ENCODE results near the gene LAMA5.

Gene LAMA5, protein sequence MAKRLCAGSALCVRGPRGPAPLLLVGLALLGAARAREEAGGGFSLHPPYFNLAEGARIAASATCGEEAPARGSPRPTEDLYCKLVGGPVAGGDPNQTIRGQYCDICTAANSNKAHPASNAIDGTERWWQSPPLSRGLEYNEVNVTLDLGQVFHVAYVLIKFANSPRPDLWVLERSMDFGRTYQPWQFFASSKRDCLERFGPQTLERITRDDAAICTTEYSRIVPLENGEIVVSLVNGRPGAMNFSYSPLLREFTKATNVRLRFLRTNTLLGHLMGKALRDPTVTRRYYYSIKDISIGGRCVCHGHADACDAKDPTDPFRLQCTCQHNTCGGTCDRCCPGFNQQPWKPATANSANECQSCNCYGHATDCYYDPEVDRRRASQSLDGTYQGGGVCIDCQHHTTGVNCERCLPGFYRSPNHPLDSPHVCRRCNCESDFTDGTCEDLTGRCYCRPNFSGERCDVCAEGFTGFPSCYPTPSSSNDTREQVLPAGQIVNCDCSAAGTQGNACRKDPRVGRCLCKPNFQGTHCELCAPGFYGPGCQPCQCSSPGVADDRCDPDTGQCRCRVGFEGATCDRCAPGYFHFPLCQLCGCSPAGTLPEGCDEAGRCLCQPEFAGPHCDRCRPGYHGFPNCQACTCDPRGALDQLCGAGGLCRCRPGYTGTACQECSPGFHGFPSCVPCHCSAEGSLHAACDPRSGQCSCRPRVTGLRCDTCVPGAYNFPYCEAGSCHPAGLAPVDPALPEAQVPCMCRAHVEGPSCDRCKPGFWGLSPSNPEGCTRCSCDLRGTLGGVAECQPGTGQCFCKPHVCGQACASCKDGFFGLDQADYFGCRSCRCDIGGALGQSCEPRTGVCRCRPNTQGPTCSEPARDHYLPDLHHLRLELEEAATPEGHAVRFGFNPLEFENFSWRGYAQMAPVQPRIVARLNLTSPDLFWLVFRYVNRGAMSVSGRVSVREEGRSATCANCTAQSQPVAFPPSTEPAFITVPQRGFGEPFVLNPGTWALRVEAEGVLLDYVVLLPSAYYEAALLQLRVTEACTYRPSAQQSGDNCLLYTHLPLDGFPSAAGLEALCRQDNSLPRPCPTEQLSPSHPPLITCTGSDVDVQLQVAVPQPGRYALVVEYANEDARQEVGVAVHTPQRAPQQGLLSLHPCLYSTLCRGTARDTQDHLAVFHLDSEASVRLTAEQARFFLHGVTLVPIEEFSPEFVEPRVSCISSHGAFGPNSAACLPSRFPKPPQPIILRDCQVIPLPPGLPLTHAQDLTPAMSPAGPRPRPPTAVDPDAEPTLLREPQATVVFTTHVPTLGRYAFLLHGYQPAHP (N-terminal part only)

DNA sequence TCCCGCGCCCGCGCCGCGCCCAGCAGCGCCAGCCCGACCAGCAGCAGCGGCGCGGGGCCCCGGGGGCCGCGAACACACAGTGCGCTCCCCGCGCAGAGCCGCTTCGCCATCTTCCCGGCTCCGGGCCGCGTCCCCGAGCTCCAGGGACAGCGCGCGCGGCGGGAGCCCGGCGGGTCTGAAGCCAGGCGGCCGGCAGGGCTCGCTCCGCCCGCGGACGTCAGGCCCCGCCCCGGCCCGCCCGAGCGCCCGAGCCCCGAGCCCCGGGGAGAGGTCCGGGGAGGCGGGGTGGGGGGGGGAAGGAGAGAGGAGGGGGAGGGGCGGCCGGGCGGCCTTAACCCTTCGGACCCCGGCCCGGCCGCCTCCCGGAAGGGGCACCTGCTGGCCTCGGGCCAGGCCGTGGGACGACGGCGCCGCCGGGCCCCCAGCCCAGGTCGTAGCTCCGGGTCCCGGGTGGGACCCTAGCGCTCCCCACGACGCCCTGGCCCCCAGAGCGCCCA, at the start of gene LAMA5:
Gene LAMA5, minus strand, starts transcription at position 177 of the 497 bp plus-strand sequence. Its CDS starts 67 bp downstream, at position 110.
- no peak for DNase-seq

DNA sequence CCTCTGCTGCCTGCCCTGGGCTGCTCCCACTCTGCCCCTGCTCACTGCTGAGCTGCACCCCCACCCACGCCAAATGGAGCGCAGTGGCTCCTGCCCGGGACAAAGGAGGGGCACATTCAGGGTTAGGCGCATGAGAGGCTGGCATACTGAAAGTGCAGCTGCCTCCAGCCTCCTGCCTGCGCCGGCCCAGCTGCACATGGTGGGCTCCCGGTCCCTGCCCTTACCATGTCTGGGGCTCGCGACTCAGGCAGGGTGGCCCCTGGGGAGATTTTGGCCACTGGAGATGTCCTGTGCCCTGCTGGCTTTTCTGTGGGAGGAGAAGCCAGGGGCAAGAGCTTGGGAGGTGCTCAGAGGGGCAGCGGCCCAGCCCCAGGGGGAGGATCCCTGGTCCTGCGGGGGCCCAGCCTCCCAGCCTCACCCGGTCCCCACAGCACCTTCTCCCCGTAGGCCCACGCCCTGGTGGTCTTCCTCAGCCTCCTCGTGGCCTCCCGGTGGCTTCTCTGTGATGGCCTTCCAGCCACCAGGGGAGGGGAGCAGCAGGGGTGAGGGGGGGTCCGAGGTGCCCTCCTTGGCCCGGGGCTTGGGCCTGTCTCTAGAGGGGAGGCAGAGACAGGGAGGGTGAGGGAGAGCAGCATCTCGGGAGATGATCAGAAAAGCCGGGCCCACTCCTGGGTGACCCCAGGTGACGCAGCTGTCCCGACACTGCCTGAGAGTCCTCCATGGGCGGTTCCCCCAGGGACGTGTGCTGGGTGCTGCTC, 48.4 kb upstream of the LAMA5 start:
- DNase-seq: no peak

DNA sequence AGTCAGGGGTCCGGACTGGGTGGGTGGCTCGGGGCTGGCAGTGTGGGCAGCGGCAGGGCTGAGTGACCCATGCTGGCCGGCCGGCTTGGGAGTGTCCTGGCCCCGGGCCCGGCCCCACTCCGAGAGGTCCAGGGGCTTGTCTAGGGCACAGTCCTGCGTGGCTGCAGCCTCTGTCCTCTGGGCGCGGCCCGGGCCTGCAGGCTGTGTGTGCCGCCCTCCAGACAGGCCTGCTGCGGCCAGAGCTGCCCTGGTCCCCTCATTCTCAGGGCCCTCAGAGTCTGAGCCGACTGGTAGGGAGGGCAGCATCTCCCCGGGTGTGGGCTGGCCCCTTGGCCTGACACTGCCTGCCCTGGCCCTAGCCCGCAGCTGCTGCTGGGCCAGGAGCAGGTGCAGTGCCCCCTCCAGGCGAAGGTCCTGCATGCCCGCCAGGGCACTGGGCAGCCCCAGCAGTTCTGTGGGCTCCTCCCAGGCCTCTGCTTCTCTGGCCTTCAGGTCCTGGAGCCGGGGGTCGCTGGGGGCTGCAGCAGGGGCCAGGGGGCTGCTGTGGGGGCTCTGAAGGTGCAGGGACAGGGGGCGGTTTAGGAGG, 46.9 kb upstream of the LAMA5 start:
- no peak for DNase-seq

GRCh38 chr20:62413025-62413570, 46.0 kb upstream of the LAMA5 start:
- DNase-seq: no peak

DNA sequence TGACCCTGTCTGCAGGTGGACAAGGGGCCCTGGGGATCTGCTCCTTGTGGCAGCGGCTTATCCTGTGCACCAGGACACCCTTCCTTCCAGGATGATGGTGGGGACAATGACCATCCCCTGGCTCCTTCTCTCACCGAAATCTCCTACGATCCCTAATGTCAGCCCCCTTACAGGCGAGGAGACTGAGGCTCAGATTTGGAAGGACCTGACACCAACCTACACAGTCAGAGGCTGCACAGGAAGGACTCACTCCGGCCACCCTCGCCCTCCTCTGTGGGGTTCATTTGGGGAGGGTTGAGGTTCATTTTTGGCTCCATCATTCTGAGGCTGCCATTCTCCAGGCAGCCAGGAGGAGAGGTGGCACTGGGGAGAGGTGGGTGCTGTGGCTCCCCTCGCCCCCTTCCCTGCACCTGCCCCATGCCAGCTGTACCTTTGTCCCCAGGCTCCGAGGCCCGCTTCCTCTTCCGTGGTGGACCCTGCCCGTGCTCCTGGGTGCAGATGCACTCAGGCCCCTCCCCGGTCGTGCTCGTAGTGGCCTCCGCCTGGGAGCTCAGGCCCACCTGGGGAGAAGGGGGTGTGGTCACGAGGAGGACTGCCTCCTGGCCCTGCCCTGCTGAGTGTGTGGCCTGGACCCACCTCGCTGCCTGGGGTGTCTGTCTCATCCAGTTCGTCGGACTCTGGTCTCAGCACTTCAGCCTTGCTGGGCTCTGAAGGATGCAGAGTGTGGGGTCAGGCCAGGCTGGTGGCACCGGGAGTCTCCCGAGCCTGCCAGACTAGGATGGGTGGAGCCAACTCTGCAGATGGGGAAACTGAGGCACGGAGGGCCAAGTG, 45.3 kb upstream of the LAMA5 start:
- DNase-seq: no peak

- DNase-seq: no peak
Measured at GRCh38 chr20:62411479-62412193, 44.5 kb upstream of the LAMA5 start.

- DNase-seq: no peak
Measured at GRCh38 chr20:62410746-62411478, 43.8 kb upstream of the LAMA5 start.

- peak; percentile 8 for DNase-seq
Measured at GRCh38 chr20:62409931-62410745, 43.0 kb upstream of the LAMA5 start.

DNA sequence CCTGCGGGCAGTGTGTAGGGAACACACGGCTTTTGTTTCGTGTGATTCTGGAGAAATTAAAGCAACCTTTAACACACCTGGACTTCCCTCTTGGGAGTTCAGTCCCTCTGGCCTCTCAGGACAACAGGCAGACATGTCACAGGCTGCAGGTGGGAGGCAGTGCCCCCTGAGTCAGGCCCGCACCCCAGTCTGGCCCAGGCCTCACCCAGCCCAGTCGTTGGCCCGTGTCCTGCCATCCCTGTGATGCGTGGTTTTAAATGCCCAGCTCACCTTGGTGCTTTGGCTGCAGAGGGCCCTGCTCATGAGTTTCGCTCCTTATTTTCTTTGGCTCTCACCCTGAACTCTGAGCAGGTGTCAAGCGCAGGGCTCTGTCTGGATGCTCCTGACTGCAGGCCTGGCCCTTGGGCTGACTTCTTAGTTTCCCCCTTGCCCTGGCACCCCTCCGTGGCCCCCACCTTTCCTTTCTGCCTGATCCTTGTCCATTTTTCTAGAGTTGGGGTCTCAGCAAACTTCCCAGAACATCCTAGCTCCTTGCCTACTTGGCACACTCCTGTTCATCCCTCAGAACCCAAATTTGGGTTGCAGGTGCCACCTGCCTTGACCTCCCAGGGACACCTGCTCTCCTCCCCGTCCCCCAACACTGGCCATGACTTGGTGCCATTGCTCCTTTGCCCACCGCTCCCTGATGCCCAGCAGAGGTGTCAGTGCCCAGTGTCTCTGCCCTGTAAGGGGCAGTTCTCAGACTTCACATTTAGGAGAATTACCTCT, 42.2 kb upstream of the LAMA5 start:
- no peak for DNase-seq

- DNase-seq: no peak
Measured at GRCh38 chr20:62408640-62409039, 41.5 kb upstream of the LAMA5 start.

DNA sequence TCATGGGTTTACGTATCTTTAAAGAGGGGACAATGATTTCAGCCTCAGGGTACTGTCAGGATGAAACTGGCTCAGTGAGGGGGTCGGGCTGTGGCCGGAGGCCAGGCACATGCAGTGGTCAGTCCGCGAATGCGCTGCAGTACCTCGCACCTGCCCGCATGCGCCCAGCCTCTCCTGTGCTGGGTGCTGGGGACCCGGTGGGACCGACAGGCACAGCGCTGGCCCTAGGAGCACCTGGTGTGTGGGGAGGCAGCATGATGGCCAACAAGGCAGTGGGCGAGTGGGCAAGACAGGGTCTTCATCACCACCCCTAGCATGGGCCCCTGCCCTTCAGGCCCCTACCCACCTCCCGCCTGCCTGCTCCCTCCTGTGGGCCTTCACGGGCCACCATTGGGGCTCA, 40.9 kb upstream of the LAMA5 start:
- DNase-seq: no peak

- peak; percentile 94 for DNase-seq
Measured at GRCh38 chr20:62407221-62407992, 40.3 kb upstream of the LAMA5 start, which contains the start of gene CABLES2. TSS of gene CABLES2 (minus strand) at chr20:62407285. CDS start at chr20:62407276, 9 bp downstream.

DNA sequence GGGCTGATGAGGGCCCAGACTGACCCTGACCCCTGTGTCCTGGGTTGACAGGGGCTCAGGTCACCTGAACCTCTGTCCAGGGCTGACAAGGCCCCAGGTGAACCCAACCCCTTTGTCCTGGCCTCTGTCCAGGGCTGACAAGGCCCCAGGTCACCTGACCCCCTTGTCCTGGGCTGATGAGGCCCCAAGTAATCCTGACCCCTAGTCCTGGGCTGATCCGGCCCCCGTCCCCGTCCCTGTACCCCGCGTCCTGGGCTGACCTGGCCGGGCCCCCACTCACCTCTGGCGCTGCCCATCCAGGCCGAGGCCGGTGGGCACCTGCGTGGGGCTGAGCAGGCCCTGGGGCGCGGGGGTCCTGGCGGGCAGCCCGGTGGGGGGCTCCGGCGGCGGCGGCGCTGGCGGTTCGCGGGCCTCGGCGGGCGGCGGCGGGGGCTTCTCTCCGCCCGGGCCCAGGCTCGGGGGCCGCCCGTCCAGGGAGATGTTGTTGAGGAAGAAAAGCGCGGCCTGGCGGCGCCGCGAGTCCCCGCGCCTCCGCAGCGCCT, 39.6 kb upstream of the LAMA5 start:
- DNase-seq: no peak

- no peak for DNase-seq
Measured at GRCh38 chr20:62405981-62406513, 38.9 kb upstream of the LAMA5 start.

GRCh38 chr20:62405108-62405980, 38.2 kb upstream of the LAMA5 start:
- peak; percentile 37 for DNase-seq
